H9 (cell line): Measurements from ENCODE around the gene PIP5K1A. TPM values are rescaled to one million over a fixed set of nuclear protein-coding genes. Genes with fewer than 3 reads are reported as not detected.

Source experiments
- DNase-seq: peaks from one replicate; pipeline ENCODE4 v3.0.0-alpha.2; 2017
- H2AFZ ChIP-seq: one replicate; pipeline ENCODE4 v1.6.1; 2013; ENCODE audit warnings: mild to moderate bottlenecking, low read length, control low read depth, moderate library complexity
- H2AK5ac ChIP-seq: 2 replicates; pipeline ENCODE4 v1.6.1; 2013; ENCODE audit warnings: low read length, control low read depth, mixed read lengths; ENCODE audit not compliant: insufficient read length
- H2BK120ac ChIP-seq: one replicate; pipeline ENCODE4 v1.6.1; 2013; ENCODE audit warnings: low read depth, mild to moderate bottlenecking, low read length, control low read depth, inconsistent platforms; ENCODE audit not compliant: poor library complexity, severe bottlenecking
- H2BK12ac ChIP-seq: 2 replicates; pipeline ENCODE4 v1.6.1; 2013; ENCODE audit warnings: low read length, control low read depth, mixed read lengths, low read depth; ENCODE audit not compliant: insufficient read length
- H2BK15ac ChIP-seq: 2 replicates; pipeline ENCODE4 v1.6.1; 2013; ENCODE audit warnings: low read depth, low read length, control low read depth
- H2BK20ac ChIP-seq: one replicate; pipeline ENCODE4 v1.6.1; 2013; ENCODE audit warnings: low read depth, mild to moderate bottlenecking, low read length, control low read depth, inconsistent platforms; ENCODE audit not compliant: poor library complexity, severe bottlenecking
- H2BK5ac ChIP-seq: 2 replicates; pipeline ENCODE4 v1.6.1; 2013; ENCODE audit warnings: low read length, control low read depth, mixed read lengths; ENCODE audit not compliant: insufficient read length
- H3K14ac ChIP-seq: 2 replicates; pipeline ENCODE4 v1.6.1; 2013; ENCODE audit warnings: low read length, control low read depth; ENCODE audit not compliant: insufficient read depth
- H3K18ac ChIP-seq: 2 replicates; pipeline ENCODE4 v1.6.1; 2013; ENCODE audit warnings: low read depth, mild to moderate bottlenecking, mixed read lengths, low read length, control low read depth; ENCODE audit not compliant: insufficient read length
- H3K23ac ChIP-seq: 2 replicates; pipeline ENCODE4 v1.6.1; 2013; ENCODE audit warnings: low read length, control low read depth, mixed read lengths, low read depth; ENCODE audit not compliant: insufficient read length
- H3K23me2 ChIP-seq: 2 replicates; pipeline ENCODE4 v1.6.1; 2013; ENCODE audit warnings: low read depth, mild to moderate bottlenecking, mixed read lengths, low read length, control low read depth; ENCODE audit not compliant: insufficient read length, poor library complexity, severe bottlenecking
- H3K27ac ChIP-seq: 2 replicates; pipeline ENCODE4 v1.5.1; 2013; ENCODE audit warnings: low read length, control low read depth, mixed read lengths, low read depth; ENCODE audit not compliant: insufficient read length
- H3K27me3 ChIP-seq: 2 replicates; pipeline ENCODE4 v1.6.1; 2013; ENCODE audit warnings: low read length, control low read depth, inconsistent platforms; ENCODE audit not compliant: insufficient read depth
- H3K4ac ChIP-seq: 2 replicates; pipeline ENCODE4 v1.6.1; 2013; ENCODE audit warnings: low read depth, mild to moderate bottlenecking, control low read depth, inconsistent platforms, low read length, moderate library complexity
- H3K4me1 ChIP-seq: 2 replicates; pipeline ENCODE4 v1.6.1; 2013; ENCODE audit warnings: low read length, control low read depth, inconsistent platforms; ENCODE audit not compliant: insufficient read depth
- H3K4me2 ChIP-seq: 2 replicates; pipeline ENCODE4 v1.6.1; 2013; ENCODE audit warnings: low read length, control low read depth, mixed read lengths; ENCODE audit not compliant: insufficient read length, insufficient read depth
- H3K56ac ChIP-seq: 2 replicates; pipeline ENCODE4 v1.6.1; 2013; ENCODE audit warnings: low read depth, mild to moderate bottlenecking, mixed read lengths, low read length, control low read depth; ENCODE audit not compliant: insufficient read length
- H3K79me1 ChIP-seq: 2 replicates; pipeline ENCODE4 v1.6.1; 2013; ENCODE audit warnings: low read depth, mild to moderate bottlenecking, moderate library complexity, low read length, control low read depth, inconsistent platforms; ENCODE audit not compliant: insufficient read depth, poor library complexity, severe bottlenecking
- H3K79me2 ChIP-seq: 2 replicates; pipeline ENCODE4 v1.6.1; 2013; ENCODE audit warnings: low read length, control low read depth, inconsistent platforms; ENCODE audit not compliant: insufficient read depth
- H3K9ac ChIP-seq: 2 replicates; pipeline ENCODE4 v1.6.1; 2013; ENCODE audit warnings: low read length, control low read depth, mixed read lengths; ENCODE audit not compliant: insufficient read length; ENCODE audit errors: extremely low read depth
- H3K9me3 ChIP-seq: one replicate; pipeline ENCODE4 v1.6.1; 2013; ENCODE audit warnings: low read depth, low read length, inconsistent platforms; ENCODE audit not compliant: control insufficient read depth
- H3T11ph ChIP-seq: one replicate; pipeline ENCODE4 v1.6.1; 2013; ENCODE audit warnings: mild to moderate bottlenecking, low read length, control low read depth, inconsistent platforms
- H4K20me1 ChIP-seq: one replicate; pipeline ENCODE4 v1.6.1; 2013; ENCODE audit not compliant: control insufficient read depth, insufficient read length, insufficient read depth
- H4K5ac ChIP-seq: 2 replicates; pipeline ENCODE4 v1.6.1; 2013; ENCODE audit warnings: low read depth, mild to moderate bottlenecking, mixed read lengths, low read length, control low read depth; ENCODE audit not compliant: insufficient read length
- H4K8ac ChIP-seq: replicated peaks from 2 replicates; pipeline ENCODE4 v1.6.1; 2013; ENCODE audit warnings: low read length, control low read depth, mixed read lengths, low read depth; ENCODE audit not compliant: insufficient read length
- H4K91ac ChIP-seq: 2 replicates; pipeline ENCODE4 v1.6.1; 2013; ENCODE audit warnings: low read depth, mild to moderate bottlenecking, moderate library complexity, mixed read lengths, low read length, control low read depth; ENCODE audit not compliant: insufficient read length
- H3K27ac Mint-ChIP-seq, 3 experiments: 2 replicates in 2 of 3; 3 replicates in 1 of 3; pipeline ENCODE4 v1.8.0; 2020 to 2021; ENCODE audit warnings: mixed read lengths in 3 of 3, mild to moderate bottlenecking in 1 of 3, moderate library complexity in 1 of 3
- H3K27me3 Mint-ChIP-seq: 2 replicates; pipeline ENCODE4 v1.8.0; 2021; ENCODE audit warnings: low read depth, mild to moderate bottlenecking, moderate library complexity, mixed read lengths
- H3K36me3 Mint-ChIP-seq, 3 experiments: 2 replicates in 2 of 3; 3 replicates in 1 of 3; pipeline ENCODE4 v1.8.0; 2020 to 2021; ENCODE audit warnings: low read depth in 3 of 3, mixed read lengths in 3 of 3; ENCODE audit not compliant: insufficient read depth in 1 of 3
- H3K4me1 Mint-ChIP-seq, 2 experiments: 2 replicates each; pipeline ENCODE4 v1.8.0; 2020; ENCODE audit warnings: mixed read lengths in 2 of 2
- H3K4me3 Mint-ChIP-seq, 2 experiments: 2 replicates in 1 of 2; 3 replicates in 1 of 2; pipeline ENCODE4 v1.8.0; 2020 to 2021; ENCODE audit warnings: mild to moderate bottlenecking in 2 of 2, mixed read lengths in 2 of 2, moderate library complexity in 1 of 2
- H3K9me3 Mint-ChIP-seq, 2 experiments: 2 replicates in 1 of 2; 3 replicates in 1 of 2; pipeline ENCODE4 v1.8.0; 2020; ENCODE audit warnings: mild to moderate bottlenecking in 2 of 2, mixed read lengths in 2 of 2, moderate library complexity in 1 of 2
- WGBS: extraction: QIAGEN DNeasy Blood & Tissue Kit; methylation state at CpG from one replicate; pipeline ENCODE4 v1.1.7; 2013; ENCODE audit warnings: missing lambda C conversion rate, low lambda C conversion rate, mixed read lengths; ENCODE audit not compliant: insufficient read length; ENCODE audit errors: extremely low coverage; 5-methylcytosine and 5-hydroxymethylcytosine counted together
- total RNA-seq: library from RNA; stranded (reverse); gene quantifications from 2 replicates; pipeline ENCODE4 v1.2.1, GENCODE V29; 2021
- TF ChIP-seq, protein P1 (sequence below): fragments of 200-600 bp; sonication (generic); conservative IDR thresholded peaks from 3 replicates; pipeline ENCODE4 v1.8.0; 2021; ENCODE audit warnings: antibody characterized with exemption, mild to moderate bottlenecking

The PIP5K1A gene
- total RNA-seq, 1 experiment from 2014 or later: 94.6 TPM

- Histone ChIP-seq H3K4ac (no peak overlapping the region), H3K79me2 (no peaks in the 10 kb centered on the region), H3T11ph (no peak overlapping the region), H4K5ac (no peak overlapping the region), H2AK5ac (no peak overlapping the region), H3K9ac (no peak overlapping the region), H2AFZ (no peak overlapping the region), H2BK15ac (no peak overlapping the region), H4K8ac (no peak overlapping the region), H3K9me3 (no peaks in the 10 kb centered on the region), H3K27me3 (no peaks in the 10 kb centered on the region), H3K79me1 (no peaks in the 10 kb centered on the region), H2BK120ac (no peak overlapping the region), H3K56ac (no peak overlapping the region), H3K18ac (no peak overlapping the region), H4K20me1 (peaks cover under 1% of the 10 kb centered on the region), H4K91ac (no peak overlapping the region), H3K4me1 (peaks cover 4% of the 10 kb centered on the region; the same call in 1 of the 2 replicates), H2BK5ac (no peak overlapping the region), H2BK20ac (no peak overlapping the region), H3K14ac (no peak overlapping the region), H3K23ac (no peak overlapping the region), H3K27ac (no peak overlapping the region), H3K23me2 (no peaks in the 10 kb centered on the region), H3K4me2 (no peak overlapping the region), H2BK12ac (no peak overlapping the region)
- Mint-ChIP-seq H3K4me3 (no peak overlapping the region; a peak in 1 of 5 replicates), H3K36me3 (peaks cover 38 to 76% (median 68%) of the 10 kb centered on the region in 3 experiments), H3K27me3 (peaks cover 2% of the 10 kb centered on the region; the same call in 1 of the 2 replicates), H3K27ac (peak overlapping the region in 2 of 3 experiments; percentile 80 to 94; a peak in 4 of 7 replicates), H3K9me3 (no peaks in the 10 kb centered on the region; a peak in 1 of 5 replicates), H3K4me1 (peaks cover 36 to 56% of the 10 kb centered on the region in 2 experiments)
- no peak for DNase-seq
- WGBS: no CpG with 5 or more reads among the region's 13 CpGs
- TF ChIP-seq, protein P1, sequence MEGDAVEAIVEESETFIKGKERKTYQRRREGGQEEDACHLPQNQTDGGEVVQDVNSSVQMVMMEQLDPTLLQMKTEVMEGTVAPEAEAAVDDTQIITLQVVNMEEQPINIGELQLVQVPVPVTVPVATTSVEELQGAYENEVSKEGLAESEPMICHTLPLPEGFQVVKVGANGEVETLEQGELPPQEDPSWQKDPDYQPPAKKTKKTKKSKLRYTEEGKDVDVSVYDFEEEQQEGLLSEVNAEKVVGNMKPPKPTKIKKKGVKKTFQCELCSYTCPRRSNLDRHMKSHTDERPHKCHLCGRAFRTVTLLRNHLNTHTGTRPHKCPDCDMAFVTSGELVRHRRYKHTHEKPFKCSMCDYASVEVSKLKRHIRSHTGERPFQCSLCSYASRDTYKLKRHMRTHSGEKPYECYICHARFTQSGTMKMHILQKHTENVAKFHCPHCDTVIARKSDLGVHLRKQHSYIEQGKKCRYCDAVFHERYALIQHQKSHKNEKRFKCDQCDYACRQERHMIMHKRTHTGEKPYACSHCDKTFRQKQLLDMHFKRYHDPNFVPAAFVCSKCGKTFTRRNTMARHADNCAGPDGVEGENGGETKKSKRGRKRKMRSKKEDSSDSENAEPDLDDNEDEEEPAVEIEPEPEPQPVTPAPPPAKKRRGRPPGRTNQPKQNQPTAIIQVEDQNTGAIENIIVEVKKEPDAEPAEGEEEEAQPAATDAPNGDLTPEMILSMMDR: peak; percentile 28; the same call in 1 of the 3 replicates
Measured at GRCh38 chr1:151292207-151293030, 94.1 kb downstream of the PIP5K1A start.
